Peyer's patch (tissue), 4 donors: Measurements from ENCODE around the gene NNMT. TPM values are rescaled to one million over a fixed set of nuclear protein-coding genes. Genes with fewer than 3 reads are reported as not detected.

Experiments
- DNase-seq, 3 donors: peaks; one replicate each; pipeline ENCODE4 v3.0.0-alpha.2; 2017 to 2019
- H3K27ac ChIP-seq, 4 donors: fragments of 200-600 bp; sonication (generic); one replicate each; pipeline ENCODE4 v1.5.1; 2016 to 2019
- H3K27me3 ChIP-seq, 2 donors: fragments of 200-600 bp; sonication (generic); one replicate each; pipeline ENCODE4 v1.5.1; 2019
- H3K36me3 ChIP-seq, 3 donors: fragments of 200-600 bp; sonication (generic); one replicate each; pipeline ENCODE4 v1.5.1; 2016 to 2019
- H3K4me1 ChIP-seq, 4 donors: fragments of 200-600 bp; sonication (generic); one replicate each; pipeline ENCODE4 v1.5.1; 2016 to 2019
- H3K4me3 ChIP-seq, 4 donors: fragments of 200-600 bp; sonication (generic); 1 replicate in 3 of 4; 2 replicates in 1 of 4; pipeline ENCODE4 v1.5.1; 2016 to 2019; ENCODE audit warnings: mild to moderate bottlenecking in 1 of 4
- H3K9me3 ChIP-seq, 4 donors: fragments of 200-600 bp; sonication (generic); one replicate each; pipeline ENCODE4 v1.5.1; 2016 to 2019; ENCODE audit warnings: mild to moderate bottlenecking in 1 of 4
- POLR2A ChIP-seq, 2 donors: fragments of 450-650 bp; IDR thresholded peaks; one replicate each; pipeline ENCODE4 v1.5.1; 2017; ENCODE audit warnings: antibody characterized with exemption in 2 of 2, mild to moderate bottlenecking in 2 of 2, moderate library complexity in 2 of 2
- total RNA-seq, 4 donors: library from RNA; depleted of rRNA; stranded (reverse); fragments of >200 nt; gene quantifications; one replicate each; pipeline ENCODE4 v1.1.0, GENCODE V29; 2016
- TF ChIP-seq, protein P1 (sequence below), 6 experiments: fragments of 450-650 bp in 4 of 6; fragments of 200-600 bp in 2 of 6; sonication (generic) in 1 of 6; IDR thresholded peaks; one replicate each; pipeline ENCODE4 v1.5.1; 2017 to 2019; ENCODE audit warnings: antibody characterized with exemption in 6 of 6, mild to moderate bottlenecking in 3 of 6, moderate library complexity in 1 of 6

The NNMT gene
- total RNA-seq, 4 donors from 2014 or later, result 43.6 to 413 (median 187) TPM

DNA sequence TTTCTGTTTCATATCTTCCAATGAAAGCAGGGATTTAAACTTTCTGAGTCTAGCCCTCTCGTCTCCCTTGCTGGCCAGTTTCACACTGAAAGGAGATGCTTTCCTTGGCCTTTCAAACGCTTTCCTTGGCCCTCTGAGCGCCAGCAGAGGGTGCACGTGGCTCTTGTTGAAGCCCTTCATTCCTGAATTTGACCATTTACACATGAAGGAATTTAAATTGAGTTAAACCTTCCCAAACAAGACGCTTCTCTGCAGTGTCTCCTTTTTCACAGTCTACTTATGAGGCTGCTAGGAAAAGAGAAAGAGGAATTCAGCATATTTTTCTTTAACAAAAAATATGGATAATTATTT, 21.6 kb downstream of the NNMT start:
- H3K36me3 ChIP-seq, result peaks cover 0 to 1% (median 0%) of the 10 kb centered on the region in 3 donors
- peak overlapping the region in 1 of 4 donors; percentile 31 for H3K27ac ChIP-seq
- no peaks in the 10 kb centered on the region for H3K4me1 ChIP-seq
- H3K9me3 ChIP-seq, result no peaks in the 10 kb centered on the region
- H3K4me3 ChIP-seq, result no peak overlapping the region
- no peaks in the 10 kb centered on the region for H3K27me3 ChIP-seq
- no peak for TF ChIP-seq POLR2A (IDR thresholded peaks at IDR 0.05)
- TF ChIP-seq, protein P1, sequence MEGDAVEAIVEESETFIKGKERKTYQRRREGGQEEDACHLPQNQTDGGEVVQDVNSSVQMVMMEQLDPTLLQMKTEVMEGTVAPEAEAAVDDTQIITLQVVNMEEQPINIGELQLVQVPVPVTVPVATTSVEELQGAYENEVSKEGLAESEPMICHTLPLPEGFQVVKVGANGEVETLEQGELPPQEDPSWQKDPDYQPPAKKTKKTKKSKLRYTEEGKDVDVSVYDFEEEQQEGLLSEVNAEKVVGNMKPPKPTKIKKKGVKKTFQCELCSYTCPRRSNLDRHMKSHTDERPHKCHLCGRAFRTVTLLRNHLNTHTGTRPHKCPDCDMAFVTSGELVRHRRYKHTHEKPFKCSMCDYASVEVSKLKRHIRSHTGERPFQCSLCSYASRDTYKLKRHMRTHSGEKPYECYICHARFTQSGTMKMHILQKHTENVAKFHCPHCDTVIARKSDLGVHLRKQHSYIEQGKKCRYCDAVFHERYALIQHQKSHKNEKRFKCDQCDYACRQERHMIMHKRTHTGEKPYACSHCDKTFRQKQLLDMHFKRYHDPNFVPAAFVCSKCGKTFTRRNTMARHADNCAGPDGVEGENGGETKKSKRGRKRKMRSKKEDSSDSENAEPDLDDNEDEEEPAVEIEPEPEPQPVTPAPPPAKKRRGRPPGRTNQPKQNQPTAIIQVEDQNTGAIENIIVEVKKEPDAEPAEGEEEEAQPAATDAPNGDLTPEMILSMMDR (IDR thresholded peaks at IDR 0.05), result no peak
- no peak for DNase-seq

DNA sequence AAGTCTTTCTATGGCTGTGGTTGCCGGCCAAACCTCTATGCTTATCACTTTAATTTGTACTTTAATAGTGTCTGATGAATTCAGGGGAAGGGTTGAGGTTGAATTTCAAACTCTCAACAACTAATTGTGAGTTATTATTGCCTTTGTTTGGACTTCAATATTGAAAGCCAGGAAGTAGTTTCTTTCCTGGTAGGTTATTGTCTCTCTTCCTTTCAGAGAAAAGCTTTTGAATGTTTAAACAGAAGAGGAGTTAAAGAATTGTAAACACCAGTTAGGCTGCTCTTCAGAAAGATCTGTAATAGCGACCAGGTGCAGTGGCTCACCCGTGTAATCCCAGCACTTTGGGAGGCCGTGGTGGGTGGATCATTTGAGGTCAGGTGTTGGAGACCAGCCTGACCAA, 22.2 kb downstream of the NNMT start:
- Histone ChIP-seq H3K27ac (no peak overlapping the region), H3K27me3 (no peaks in the 10 kb centered on the region), H3K4me1 (no peaks in the 10 kb centered on the region), H3K4me3 (no peak overlapping the region), H3K9me3 (no peaks in the 10 kb centered on the region), H3K36me3 (no peaks in the 10 kb centered on the region)
- TF ChIP-seq POLR2A (IDR thresholded peaks at IDR 0.05), result no peak
- TF ChIP-seq, protein P1 (IDR thresholded peaks at IDR 0.05), result no peak
- DNase-seq, result no peak

DNA sequence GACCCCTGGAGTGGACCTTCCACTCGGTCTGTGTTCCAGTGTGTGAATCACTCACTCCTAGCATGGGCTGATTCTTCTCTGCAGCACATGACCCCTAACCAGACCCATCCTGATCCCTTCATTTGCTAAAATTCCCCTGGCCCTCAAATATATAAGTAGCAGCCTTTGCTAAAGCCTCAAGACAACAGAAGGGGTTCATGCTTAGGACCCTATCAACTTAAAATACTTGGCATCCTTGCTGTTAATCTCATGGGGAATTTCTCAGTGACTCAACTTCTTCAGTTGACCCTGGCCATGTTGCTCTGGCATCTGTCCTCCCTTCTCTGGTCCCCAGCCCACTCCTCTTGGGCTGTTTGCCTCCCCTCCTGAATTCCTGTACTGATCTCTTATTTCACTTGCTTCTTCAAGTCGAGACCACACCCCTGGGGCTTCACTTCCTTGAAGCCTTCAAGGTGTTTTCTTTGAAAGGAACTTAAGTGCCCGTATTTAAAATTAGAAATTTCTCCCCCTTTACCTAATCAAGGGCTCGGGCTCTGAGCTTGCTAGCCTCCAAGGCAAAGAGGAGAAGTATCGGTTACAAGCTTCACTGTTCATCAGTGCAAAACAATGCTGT, 23.6 kb downstream of the NNMT start:
- no peaks in the 10 kb centered on the region for H3K27me3 ChIP-seq
- no peaks in the 10 kb centered on the region for H3K4me1 ChIP-seq
- H3K27ac ChIP-seq, result no peak overlapping the region

DNA sequence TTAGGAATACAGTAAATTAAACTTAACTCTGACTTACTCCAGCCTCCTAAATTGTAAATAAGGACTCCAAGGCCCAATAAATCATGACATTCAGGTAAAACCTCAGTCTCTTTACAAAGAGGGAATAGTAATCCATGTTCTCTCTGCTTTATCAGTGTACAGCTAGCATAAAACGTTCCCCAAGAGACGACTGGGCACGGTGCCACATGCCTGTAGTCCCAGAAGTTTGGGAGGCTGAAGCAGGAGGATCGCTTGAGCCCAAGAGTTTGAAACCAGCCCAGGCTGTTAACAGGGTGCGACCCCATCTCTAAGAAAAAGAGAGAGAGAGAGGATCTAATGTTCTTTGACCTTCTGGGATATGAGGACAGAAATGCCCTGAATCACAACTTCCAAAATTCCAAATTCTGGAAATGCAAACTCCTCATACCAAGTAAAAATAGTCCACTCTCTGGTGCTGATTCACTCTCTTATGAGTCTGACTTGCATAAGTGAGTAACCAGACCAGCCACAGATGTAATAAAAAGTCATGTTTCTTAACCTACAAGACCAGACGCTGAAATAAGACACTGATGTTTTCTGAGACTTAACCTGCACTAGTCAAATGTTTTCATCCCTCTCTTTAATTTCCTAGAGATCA, 25.5 kb downstream of the NNMT start:
- Histone ChIP-seq H3K36me3 (no peaks in the 10 kb centered on the region), H3K27ac (no peak overlapping the region), H3K4me3 (no peak overlapping the region), H3K9me3 (no peaks in the 10 kb centered on the region), H3K27me3 (no peaks in the 10 kb centered on the region), H3K4me1 (no peaks in the 10 kb centered on the region)
- DNase-seq, result no peak
- no peak for TF ChIP-seq POLR2A (IDR thresholded peaks at IDR 0.05)
- TF ChIP-seq, protein P1 (IDR thresholded peaks at IDR 0.05), result no peak

More for the DNA sequence above, 23.6 kb downstream of the NNMT start:
- no peaks in the 10 kb centered on the region for H3K9me3 ChIP-seq
- TF ChIP-seq POLR2A (IDR thresholded peaks at IDR 0.05), result no peak
- TF ChIP-seq, protein P1 (IDR thresholded peaks at IDR 0.05), result no peak
- DNase-seq, result no peak
- H3K4me3 ChIP-seq, result no peak overlapping the region
- no peaks in the 10 kb centered on the region for H3K36me3 ChIP-seq

DNA sequence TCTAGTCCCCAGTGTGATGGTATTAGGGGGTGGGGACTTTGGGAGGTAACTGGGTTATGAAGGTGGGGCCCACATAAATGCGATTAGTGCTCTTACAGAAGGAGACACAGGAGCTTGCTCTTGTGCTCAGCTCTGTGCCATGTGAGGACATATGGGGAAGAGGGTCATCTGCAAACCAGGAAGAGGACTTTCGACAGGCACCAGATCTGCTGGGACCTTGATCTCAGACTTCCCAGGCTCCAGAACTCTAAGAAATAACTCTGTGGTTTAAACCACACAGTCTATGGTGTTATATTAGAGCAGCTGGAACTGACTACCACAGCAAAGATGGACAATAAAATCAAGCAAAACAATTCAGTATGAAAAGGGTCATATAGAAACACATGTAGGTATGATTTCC, 26.7 kb downstream of the NNMT start:
- Histone ChIP-seq H3K4me1 (no peaks in the 10 kb centered on the region), H3K9me3 (no peaks in the 10 kb centered on the region), H3K27ac (no peak overlapping the region), H3K27me3 (no peaks in the 10 kb centered on the region), H3K36me3 (no peaks in the 10 kb centered on the region), H3K4me3 (no peak overlapping the region)
- DNase-seq, result no peak
- no peak for TF ChIP-seq POLR2A (IDR thresholded peaks at IDR 0.05)
- TF ChIP-seq, protein P1 (IDR thresholded peaks at IDR 0.05), result no peak
